Right atrium auricular region (tissue), 2 donors: ENCODE measurements around the gene SETD6. TPM values are rescaled to one million over a fixed set of nuclear protein-coding genes. Genes with fewer than 3 reads are reported as not detected.

Experiments used
- DNase-seq: peaks from one replicate; pipeline ENCODE4 v3.0.0-alpha.2; 2019; ENCODE audit warnings: low spot score
- H3K27ac ChIP-seq, 2 donors: fragments of 200-600 bp; sonication (generic); 1 replicate in 1 of 2; 2 replicates in 1 of 2; pipeline ENCODE4 v1.5.1; 2016 to 2019
- H3K27me3 ChIP-seq, 2 donors: fragments of 200-600 bp; sonication (generic); one replicate each; pipeline versions ENCODE4 v1.5.1 to v1.6.0; 2017 to 2019
- H3K36me3 ChIP-seq: fragments of 200-600 bp; sonication (generic); one replicate; pipeline ENCODE4 v1.5.1; 2016
- H3K4me1 ChIP-seq, 2 donors: fragments of 200-600 bp; sonication (generic); one replicate each; pipeline versions ENCODE4 v1.5.1 to v1.6.0; 2017 to 2019
- H3K4me3 ChIP-seq, 2 donors: fragments of 200-600 bp; sonication (generic); 1 replicate in 1 of 2; 2 replicates in 1 of 2; pipeline ENCODE4 v1.5.1; 2017 to 2019; ENCODE audit warnings: mild to moderate bottlenecking in 1 of 2, moderate library complexity in 1 of 2
- H3K9me3 ChIP-seq, 2 donors: fragments of 200-600 bp; sonication (generic); one replicate each; pipeline ENCODE4 v1.5.1; 2019
- total RNA-seq, 2 donors: library from RNA; depleted of rRNA; stranded (reverse); fragments of >200 nt; gene quantifications; one replicate each; pipeline ENCODE4 v1.1.0, GENCODE V29; 2016
- TF ChIP-seq, protein P1 (sequence below), 2 donors: fragments of 200-600 bp; sonication (generic); IDR thresholded peaks; one replicate each; pipeline ENCODE4 v1.5.1; 2019; ENCODE audit warnings: antibody characterized with exemption in 2 of 2

The SETD6 gene
- total RNA-seq, 2 donors from 2014 or later = 11.9 to 12.9 TPM

- H3K4me3 ChIP-seq = no peak overlapping the region
- H3K27me3 ChIP-seq = no peaks in the 10 kb centered on the region
- DNase-seq = no peak
- peaks cover 42% of the 10 kb centered on the region for H3K36me3 ChIP-seq
- H3K27ac ChIP-seq = no peak overlapping the region
- TF ChIP-seq, protein P1, sequence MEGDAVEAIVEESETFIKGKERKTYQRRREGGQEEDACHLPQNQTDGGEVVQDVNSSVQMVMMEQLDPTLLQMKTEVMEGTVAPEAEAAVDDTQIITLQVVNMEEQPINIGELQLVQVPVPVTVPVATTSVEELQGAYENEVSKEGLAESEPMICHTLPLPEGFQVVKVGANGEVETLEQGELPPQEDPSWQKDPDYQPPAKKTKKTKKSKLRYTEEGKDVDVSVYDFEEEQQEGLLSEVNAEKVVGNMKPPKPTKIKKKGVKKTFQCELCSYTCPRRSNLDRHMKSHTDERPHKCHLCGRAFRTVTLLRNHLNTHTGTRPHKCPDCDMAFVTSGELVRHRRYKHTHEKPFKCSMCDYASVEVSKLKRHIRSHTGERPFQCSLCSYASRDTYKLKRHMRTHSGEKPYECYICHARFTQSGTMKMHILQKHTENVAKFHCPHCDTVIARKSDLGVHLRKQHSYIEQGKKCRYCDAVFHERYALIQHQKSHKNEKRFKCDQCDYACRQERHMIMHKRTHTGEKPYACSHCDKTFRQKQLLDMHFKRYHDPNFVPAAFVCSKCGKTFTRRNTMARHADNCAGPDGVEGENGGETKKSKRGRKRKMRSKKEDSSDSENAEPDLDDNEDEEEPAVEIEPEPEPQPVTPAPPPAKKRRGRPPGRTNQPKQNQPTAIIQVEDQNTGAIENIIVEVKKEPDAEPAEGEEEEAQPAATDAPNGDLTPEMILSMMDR (IDR thresholded peaks at IDR 0.05) = no peak
- H3K9me3 ChIP-seq = no peaks in the 10 kb centered on the region
- H3K4me1 ChIP-seq = no peaks in the 10 kb centered on the region
Observed at GRCh38 chr16:58507963-58508670, 7.2 kb upstream of the SETD6 start.

DNA sequence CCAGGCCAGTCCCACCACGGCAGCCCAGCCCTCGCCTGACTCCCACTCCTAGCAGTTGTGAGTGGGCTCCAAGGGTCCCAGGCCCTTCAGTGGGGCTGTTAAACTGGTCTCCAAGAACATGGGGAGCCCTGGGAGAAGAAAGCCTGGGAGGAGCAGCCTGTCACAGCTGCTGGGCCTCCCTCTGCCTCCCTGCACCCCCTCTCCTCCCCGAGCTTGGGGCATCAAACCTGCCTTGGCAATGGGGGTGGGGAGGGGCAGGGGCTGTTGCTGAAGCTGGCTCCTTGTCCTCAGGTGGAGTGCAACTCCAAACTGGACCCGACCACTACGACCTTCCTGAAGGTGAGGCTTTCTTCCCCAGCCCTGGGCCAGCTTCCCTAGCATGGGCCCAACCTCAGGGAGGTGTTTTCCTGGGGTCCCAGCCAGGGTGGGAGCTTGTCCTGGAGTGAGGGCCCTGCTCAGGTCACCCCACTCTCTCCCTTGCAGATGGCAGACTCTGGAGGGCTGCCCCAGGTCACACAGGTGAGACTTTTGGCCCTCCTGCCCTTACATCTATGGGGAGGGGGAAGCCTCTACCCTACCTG is 6.6 kb upstream of the SETD6 start:
- peaks cover 42% of the 10 kb centered on the region for H3K36me3 ChIP-seq
- no peak for DNase-seq
- no peaks in the 10 kb centered on the region for H3K9me3 ChIP-seq
- no peak overlapping the region for H3K4me3 ChIP-seq
- no peaks in the 10 kb centered on the region for H3K4me1 ChIP-seq
- H3K27me3 ChIP-seq = no peaks in the 10 kb centered on the region
- TF ChIP-seq, protein P1 (IDR thresholded peaks at IDR 0.05) = no peak
- no peak overlapping the region for H3K27ac ChIP-seq

DNA sequence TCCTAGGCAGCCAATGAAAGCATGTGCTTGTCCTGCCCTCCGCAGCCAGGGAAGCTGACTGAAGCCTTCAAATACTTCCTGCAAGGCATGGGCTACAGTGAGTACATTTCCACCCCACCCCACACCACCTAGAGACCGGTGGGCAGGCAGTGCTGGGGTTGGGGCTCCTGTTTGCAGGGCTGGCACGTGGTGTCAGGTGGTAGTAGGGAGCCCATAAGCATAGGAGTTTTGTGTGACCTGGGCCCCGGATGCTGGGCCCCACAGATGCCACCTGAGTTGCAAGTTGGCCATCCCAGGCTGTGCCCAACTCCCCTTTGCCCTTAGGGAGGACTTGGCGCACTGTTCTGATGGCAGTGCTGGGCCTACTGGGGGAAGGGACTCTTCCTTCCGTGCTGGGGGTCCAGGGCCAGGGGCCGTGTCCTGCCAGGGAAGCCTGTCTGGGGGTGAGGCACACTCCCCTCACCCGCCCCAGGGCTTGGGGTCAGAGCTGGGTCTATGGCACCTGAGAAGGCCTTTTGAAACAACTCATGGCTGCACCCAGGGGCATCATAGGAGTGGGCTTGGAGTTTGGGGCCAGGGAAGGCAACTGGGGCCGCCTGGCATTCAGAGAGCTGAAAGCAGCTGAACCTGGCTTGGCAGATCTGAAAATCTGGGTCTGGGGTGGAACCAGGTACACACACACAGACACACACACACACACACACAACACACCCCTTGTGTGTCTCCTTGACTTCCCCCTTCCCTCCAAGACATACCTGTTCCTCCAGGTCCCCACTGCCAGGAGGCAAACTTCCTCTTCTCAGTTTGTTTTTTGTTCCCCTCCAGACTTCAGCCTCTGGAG is 5.8 kb upstream of the SETD6 start:
- Histone ChIP-seq H3K27ac (no peak overlapping the region), H3K4me3 (no peak overlapping the region), H3K36me3 (peaks cover 35% of the 10 kb centered on the region), H3K9me3 (no peaks in the 10 kb centered on the region), H3K27me3 (no peaks in the 10 kb centered on the region), H3K4me1 (peaks cover 0 to 3% of the 10 kb centered on the region in 2 donors)
- no peak for DNase-seq
- TF ChIP-seq, protein P1 (IDR thresholded peaks at IDR 0.05) = no peak

DNA sequence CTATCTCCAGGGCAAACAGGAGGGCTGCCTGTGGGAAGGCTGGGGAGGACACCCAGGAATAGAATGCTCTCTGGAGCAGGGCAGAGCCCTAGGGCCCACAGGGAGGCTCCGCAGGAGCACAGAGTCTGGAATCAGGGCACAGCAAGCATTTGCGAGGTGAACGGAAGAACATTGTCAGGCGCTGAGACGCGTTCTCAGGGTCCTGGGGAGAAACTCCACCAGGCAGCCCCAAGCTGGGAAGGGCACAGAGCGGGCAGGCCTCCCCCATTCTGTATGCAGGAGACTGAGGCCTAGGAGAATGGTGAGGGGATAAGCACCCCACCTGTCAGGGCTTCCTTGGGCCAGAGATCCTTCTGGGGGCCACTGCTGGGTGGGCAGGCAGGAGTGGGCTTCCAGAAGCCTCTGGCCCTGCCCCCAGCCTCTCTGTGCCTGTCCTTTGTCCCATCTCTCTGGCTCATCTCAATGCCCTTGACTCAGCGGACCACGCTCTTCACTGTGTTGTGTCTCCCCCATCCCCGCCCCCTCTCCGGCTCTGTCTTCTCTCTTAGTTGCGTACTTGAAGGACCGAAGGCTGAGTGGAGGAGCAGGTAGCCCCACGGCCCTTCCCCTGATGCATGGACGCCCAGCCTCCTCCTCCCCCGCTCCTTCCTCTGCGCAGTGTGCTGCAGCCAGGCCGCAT is 5.1 kb upstream of the SETD6 start:
- Histone ChIP-seq H3K4me3 (no peak overlapping the region), H3K36me3 (peaks cover 34% of the 10 kb centered on the region), H3K27me3 (no peaks in the 10 kb centered on the region), H3K4me1 (peaks cover 0 to 11% of the 10 kb centered on the region in 2 donors), H3K27ac (no peak overlapping the region), H3K9me3 (no peaks in the 10 kb centered on the region)
- TF ChIP-seq, protein P1 (IDR thresholded peaks at IDR 0.05) = no peak
- peak; percentile 21 for DNase-seq

DNA sequence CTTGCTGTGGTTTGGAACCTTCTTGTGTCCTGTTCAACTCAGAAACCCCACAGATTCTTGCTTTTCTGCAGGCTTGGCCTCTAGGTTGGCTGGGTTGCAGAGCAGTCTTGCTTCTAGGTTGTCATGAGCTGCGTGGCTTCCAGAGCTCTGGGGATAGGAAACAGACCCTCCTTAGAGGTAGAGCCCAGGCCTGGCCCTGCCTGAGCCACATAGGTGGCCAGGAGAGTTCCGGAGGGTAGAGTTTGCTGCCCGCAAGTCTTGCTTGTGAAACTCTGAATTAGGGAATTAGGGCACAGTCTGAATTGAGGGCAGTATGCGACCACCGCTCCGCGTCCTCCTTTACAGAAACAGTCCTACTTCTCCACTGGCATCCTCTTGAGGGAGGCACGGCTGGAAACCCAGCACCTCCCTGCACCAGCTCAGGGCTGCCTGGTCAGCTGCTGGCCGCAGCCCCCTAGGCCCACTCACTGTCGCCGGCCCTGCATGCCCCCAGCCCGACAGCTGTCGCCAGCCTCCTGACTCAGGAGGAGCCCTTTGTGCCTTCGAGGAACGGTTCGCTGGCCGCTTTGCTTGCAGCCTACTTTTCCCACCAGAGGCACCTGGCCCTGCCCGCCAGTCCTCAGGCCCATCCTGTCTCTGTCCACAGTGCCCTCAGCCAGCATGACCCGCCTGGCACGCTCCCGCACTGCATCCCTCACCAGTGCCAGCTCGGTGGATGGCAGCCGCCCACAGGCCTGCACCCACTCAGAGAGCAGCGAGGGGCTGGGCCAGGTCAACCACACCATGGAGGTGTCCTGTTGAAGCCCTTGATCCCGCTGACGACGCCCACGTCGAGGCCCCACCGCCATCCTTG is 4.3 kb upstream of the SETD6 start:
- no peaks in the 10 kb centered on the region for H3K27me3 ChIP-seq
- peaks cover 0 to 11% of the 10 kb centered on the region in 2 donors for H3K4me1 ChIP-seq
- peak; percentile 55 for DNase-seq
- H3K9me3 ChIP-seq = no peaks in the 10 kb centered on the region
- no peak overlapping the region for H3K4me3 ChIP-seq
- H3K27ac ChIP-seq = no peak overlapping the region
- TF ChIP-seq, protein P1 (IDR thresholded peaks at IDR 0.05) = no peak
- H3K36me3 ChIP-seq = peaks cover 33% of the 10 kb centered on the region
